Testis (tissue), 3 donors: ENCODE results near the gene MAN1A1. TPM values are rescaled to one million over a fixed set of nuclear protein-coding genes. Genes with fewer than 3 reads are reported as not detected.

ENCODE experiments used
- DNase-seq: peaks from one replicate; pipeline ENCODE4 v3.0.0-alpha.2; 2019
- H3K27ac ChIP-seq, 2 donors: fragments of 200-600 bp; sonication (generic); one replicate each; pipeline ENCODE4 v1.5.1; 2019
- H3K27me3 ChIP-seq: fragments of 200-600 bp; sonication (generic); one replicate; pipeline ENCODE4 v1.5.1; 2019
- H3K36me3 ChIP-seq: fragments of 200-600 bp; sonication (generic); one replicate; pipeline ENCODE4 v1.5.1; 2017; ENCODE audit warnings: low read depth; ENCODE audit errors: missing control alignments
- H3K4me1 ChIP-seq: fragments of 200-600 bp; sonication (generic); one replicate; pipeline ENCODE4 v1.5.1; 2019
- H3K4me3 ChIP-seq, 2 donors: fragments of 200-600 bp; sonication (generic); one replicate each; pipeline ENCODE4 v1.5.1; 2017 to 2019
- H3K9me3 ChIP-seq: fragments of 200-600 bp; sonication (generic); one replicate; pipeline ENCODE4 v1.5.1; 2017
- POLR2A ChIP-seq: fragments of 450-650 bp; IDR thresholded peaks from one replicate; pipeline ENCODE4 v1.6.1; 2017; ENCODE audit warnings: antibody characterized with exemption, mild to moderate bottlenecking, moderate library complexity
- WGBS, 2 donors: methylation state at CpG; one replicate each; pipeline ENCODE4 v1.1.5; 2018; 5-methylcytosine and 5-hydroxymethylcytosine counted together
- intact Hi-C: fragments of 100-400 bp; cut with DNase I; formaldehyde crosslinking; loops from one replicate; pipeline ENCODE4 v1.15.1; 2023; ENCODE audit warnings: low total_unique reads
- polyA plus RNA-seq: library from polyadenylated mRNA; stranded (reverse); fragments of 350-450 nt; fragmentation: Illumina TruSeq; extraction: RNeasy Lipid Tissue Mini Kit (QIAGEN cat#74804); gene quantifications from one replicate; pipeline ENCODE4 v1.2.3, GENCODE V29; 2014; ENCODE audit warnings: low read depth, low replicate concordance; ENCODE audit not compliant: insufficient read depth
- total RNA-seq, 2 donors: library from RNA; depleted of rRNA; stranded (reverse); fragments of >200 nt; gene quantifications; one replicate each; pipeline ENCODE4 v1.2.3, GENCODE V29; 2016
- TF ChIP-seq, protein P1 (sequence below), 3 experiments: fragments of 450-650 bp in 2 of 3; fragments of 200-600 bp in 1 of 3; sonication (generic) in 1 of 3; IDR thresholded peaks; one replicate each; pipeline ENCODE4 v1.5.1; 2016 to 2019; ENCODE audit warnings: antibody characterized with exemption in 3 of 3, mild to moderate bottlenecking in 2 of 3, moderate library complexity in 1 of 3

The MAN1A1 gene
- total and polyA plus RNA-seq, 3 donors from 2014 or later = 12.8 to 21.1 (median 15.0) TPM

DNA sequence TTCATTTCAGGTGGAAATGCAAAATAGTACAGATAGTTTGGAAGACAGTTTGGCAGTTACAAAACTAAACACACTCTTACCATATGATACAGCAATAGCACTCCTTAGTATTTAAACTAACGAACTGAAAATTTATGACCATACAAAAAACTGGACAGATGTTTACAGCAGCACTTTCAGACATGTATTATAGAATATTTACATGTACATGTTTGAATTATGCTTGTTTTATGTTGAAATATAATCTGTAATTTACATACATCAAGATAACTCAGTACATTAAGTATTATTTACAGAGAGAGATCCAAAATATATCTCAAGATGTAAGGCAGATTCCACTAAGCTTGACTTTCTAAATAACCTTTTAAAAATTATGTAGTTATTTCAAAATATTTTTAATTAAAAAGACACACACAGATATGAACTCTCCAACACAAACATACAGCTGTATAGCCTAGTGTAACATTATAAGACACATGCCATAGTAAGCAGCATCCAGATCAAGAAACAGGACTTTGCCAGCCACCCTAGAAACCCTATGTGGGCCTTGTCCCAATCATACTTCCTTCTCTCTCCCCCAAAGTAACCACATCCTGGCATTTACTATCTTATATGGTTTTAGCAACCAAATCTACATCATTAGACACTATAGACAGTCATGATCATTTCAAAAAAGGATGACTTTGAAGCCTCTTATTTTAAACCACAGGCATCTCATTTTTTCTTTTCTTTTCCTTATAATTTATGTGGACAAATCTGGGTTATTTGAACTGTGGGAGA is 82.2 kb downstream of the MAN1A1 start:
- Histone ChIP-seq H3K36me3 (no peaks in the 10 kb centered on the region), H3K27me3 (no peaks in the 10 kb centered on the region), H3K27ac (no peak overlapping the region), H3K4me1 (no peaks in the 10 kb centered on the region), H3K9me3 (no peaks in the 10 kb centered on the region), H3K4me3 (no peak overlapping the region)
- no peak for TF ChIP-seq POLR2A
- TF ChIP-seq, protein P1, sequence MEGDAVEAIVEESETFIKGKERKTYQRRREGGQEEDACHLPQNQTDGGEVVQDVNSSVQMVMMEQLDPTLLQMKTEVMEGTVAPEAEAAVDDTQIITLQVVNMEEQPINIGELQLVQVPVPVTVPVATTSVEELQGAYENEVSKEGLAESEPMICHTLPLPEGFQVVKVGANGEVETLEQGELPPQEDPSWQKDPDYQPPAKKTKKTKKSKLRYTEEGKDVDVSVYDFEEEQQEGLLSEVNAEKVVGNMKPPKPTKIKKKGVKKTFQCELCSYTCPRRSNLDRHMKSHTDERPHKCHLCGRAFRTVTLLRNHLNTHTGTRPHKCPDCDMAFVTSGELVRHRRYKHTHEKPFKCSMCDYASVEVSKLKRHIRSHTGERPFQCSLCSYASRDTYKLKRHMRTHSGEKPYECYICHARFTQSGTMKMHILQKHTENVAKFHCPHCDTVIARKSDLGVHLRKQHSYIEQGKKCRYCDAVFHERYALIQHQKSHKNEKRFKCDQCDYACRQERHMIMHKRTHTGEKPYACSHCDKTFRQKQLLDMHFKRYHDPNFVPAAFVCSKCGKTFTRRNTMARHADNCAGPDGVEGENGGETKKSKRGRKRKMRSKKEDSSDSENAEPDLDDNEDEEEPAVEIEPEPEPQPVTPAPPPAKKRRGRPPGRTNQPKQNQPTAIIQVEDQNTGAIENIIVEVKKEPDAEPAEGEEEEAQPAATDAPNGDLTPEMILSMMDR (IDR thresholded peaks at IDR 0.05) = no peak
- DNase-seq = no peak
- whole genome bisulfite sequencing, 2 donors = 70 to 71% methylated on average over 1 of the region's 1 CpG
- intact Hi-C loops = no loop called here

DNA sequence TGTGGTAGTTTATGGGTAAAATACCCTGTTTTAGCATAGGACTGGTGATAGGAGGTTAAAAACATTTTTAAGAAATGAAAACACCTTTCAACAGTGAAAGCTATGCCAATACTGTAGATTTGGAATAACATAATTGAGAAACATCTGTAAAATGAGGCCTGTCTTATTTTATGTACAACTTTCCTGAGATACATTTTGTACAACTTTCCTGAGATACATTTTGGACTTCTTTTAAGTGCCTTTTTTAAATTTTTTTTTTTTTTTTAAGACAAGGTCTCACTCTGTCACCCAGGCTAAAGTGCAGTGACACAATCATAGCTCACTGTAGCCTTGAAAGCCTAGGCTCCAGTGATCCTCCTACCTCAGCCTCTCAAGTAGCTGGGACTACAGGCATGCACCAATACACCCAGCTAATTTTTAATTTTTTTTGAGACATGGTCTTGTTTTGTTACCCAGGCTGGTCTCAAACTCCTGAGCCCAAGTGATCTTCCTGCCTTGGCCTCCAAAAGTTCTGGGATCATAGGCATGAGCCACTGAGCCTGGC is 84.6 kb downstream of the MAN1A1 start:
- no peaks in the 10 kb centered on the region for H3K27me3 ChIP-seq
- TF ChIP-seq POLR2A = no peak
- TF ChIP-seq, protein P1 (IDR thresholded peaks at IDR 0.05) = no peak
- no peaks in the 10 kb centered on the region for H3K36me3 ChIP-seq
- no peaks in the 10 kb centered on the region for H3K9me3 ChIP-seq
- H3K4me1 ChIP-seq = no peaks in the 10 kb centered on the region
- DNase-seq = no peak
- no peak overlapping the region for H3K27ac ChIP-seq
- H3K4me3 ChIP-seq = no peak overlapping the region
- intact Hi-C loops = no loop called here

DNA sequence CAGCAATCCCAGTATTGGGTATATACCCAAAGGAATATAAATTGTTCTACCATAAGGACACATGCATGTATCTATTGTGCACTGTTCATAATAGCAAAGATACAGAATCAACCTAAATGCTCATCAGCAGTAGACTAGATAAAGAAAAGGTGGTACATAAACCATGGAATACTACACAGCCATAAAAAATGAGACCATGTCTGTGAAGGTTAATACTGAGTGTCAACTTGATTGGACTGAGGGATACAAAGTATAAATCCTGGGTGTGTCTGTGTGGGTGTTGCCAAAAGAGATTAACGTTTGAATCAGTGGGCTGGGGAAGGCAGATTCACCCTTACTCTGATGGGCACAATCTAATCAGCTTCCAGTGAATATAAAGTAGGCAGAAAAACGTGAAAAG is 86.9 kb downstream of the MAN1A1 start:
- 38% methylated on average over 2 of the region's 2 CpGs for WGBS, 2 donors
- H3K4me1 ChIP-seq = no peaks in the 10 kb centered on the region
- H3K9me3 ChIP-seq = no peaks in the 10 kb centered on the region
- H3K36me3 ChIP-seq = no peaks in the 10 kb centered on the region
- H3K27ac ChIP-seq = no peak overlapping the region
- DNase-seq = no peak
- intact Hi-C loops = no loop called here
- TF ChIP-seq, protein P1 (IDR thresholded peaks at IDR 0.05) = no peak
- no peak for TF ChIP-seq POLR2A
- no peak overlapping the region for H3K4me3 ChIP-seq
- H3K27me3 ChIP-seq = no peaks in the 10 kb centered on the region

GRCh38 chr6:119261944-119262284 is 87.6 kb downstream of the MAN1A1 start:
- intact Hi-C loops = no loop called here
- Histone ChIP-seq H3K4me1 (no peaks in the 10 kb centered on the region), H3K4me3 (no peak overlapping the region), H3K27me3 (no peaks in the 10 kb centered on the region), H3K36me3 (no peaks in the 10 kb centered on the region), H3K27ac (no peak overlapping the region), H3K9me3 (no peaks in the 10 kb centered on the region)
- no peak for TF ChIP-seq POLR2A
- TF ChIP-seq, protein P1 (IDR thresholded peaks at IDR 0.05) = no peak
- no peak for DNase-seq
- WGBS, 2 donors = 86 to 91% methylated on average over 3 of the region's 3 CpGs

DNA sequence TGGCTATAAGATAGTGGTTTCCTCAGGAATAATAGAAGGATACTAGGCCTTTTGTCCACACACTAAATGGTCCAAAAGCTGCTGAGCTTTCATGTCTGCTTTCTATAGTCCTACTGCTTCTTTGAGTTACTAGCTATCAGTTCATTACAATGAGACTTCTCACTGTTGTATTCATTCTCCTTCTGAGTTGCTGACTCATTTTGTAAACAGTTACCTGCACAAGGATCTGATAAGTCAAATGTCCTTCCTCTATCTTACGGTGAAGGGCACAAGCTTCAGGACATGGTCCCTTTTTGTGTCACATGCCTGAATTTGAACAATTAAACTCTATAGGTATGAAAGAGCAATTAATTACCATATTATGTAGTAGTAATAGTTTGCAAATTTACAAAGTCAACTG is 90.5 kb downstream of the MAN1A1 start:
- DNase-seq = no peak
- WGBS, 2 donors = 88 to 94% methylated on average over 1 of the region's 1 CpG
- TF ChIP-seq, protein P1 (IDR thresholded peaks at IDR 0.05) = no peak
- no peak for TF ChIP-seq POLR2A
- no peak overlapping the region for H3K27ac ChIP-seq
- H3K36me3 ChIP-seq = no peaks in the 10 kb centered on the region
- H3K27me3 ChIP-seq = no peaks in the 10 kb centered on the region
- intact Hi-C loops = no loop called here
- no peaks in the 10 kb centered on the region for H3K4me1 ChIP-seq
- no peaks in the 10 kb centered on the region for H3K9me3 ChIP-seq
- no peak overlapping the region for H3K4me3 ChIP-seq
